Measurements from ENCODE around the gene SLC8A2. TPM values are rescaled to one million over a fixed set of nuclear protein-coding genes. Genes with fewer than 3 reads are reported as not detected.

Gene SLC8A2
- total and polyA plus RNA-seq, 2 of the 8 experiments (the other 6 are each of a cell fraction or from before 2014, with no cell fraction given) = 7.3 to 12.4 TPM

GRCh38 chr19:47435196-47435595 is 36.5 kb downstream of the SLC8A2 start:
- Histone ChIP-seq H2BK120ac (replicated peaks; ENCODE audit: low read depth, low read length) (no peak overlapping the region), H2BK15ac (ENCODE audit: low read length) (no peak overlapping the region), H3K56ac (replicated peaks; ENCODE audit: insufficient read length, low read depth, low read length) (no peak overlapping the region), H3K4me2 (ENCODE audit: insufficient read depth in 1 of 2, low read depth in 2 of 2, low read length in 2 of 2) (no peak overlapping the region), H2AFZ (ENCODE audit: low read length) (no peak overlapping the region), H2BK20ac (ENCODE audit: low read length) (no peak overlapping the region), H3K27me3 (replicated peaks in 1 of 4; ENCODE audit: control insufficient read depth in 3 of 4, extremely low read depth in 1 of 4, insufficient read depth in 3 of 4, low read length in 3 of 4) (peaks cover 0 to 12% (median 8%) of the 10 kb centered on the region in 4 experiments; a peak in 6 of 7 replicates), H3K9me3 (ENCODE audit: insufficient read depth in 2 of 2, low read depth in 1 of 2, low read length in 1 of 2) (no peaks in the 10 kb centered on the region), H3K18ac (ENCODE audit: extremely low read depth, low read length) (no peak overlapping the region), H3K4me1 (replicated peaks in 1 of 4; ENCODE audit: control insufficient read depth in 3 of 4, insufficient read depth in 4 of 4, low read length in 3 of 4) (peaks cover 0 to 5% (median 4%) of the 10 kb centered on the region in 4 experiments; a peak in 4 of 7 replicates), H3K36me3 (ENCODE audit: control insufficient read depth in 2 of 4, insufficient read depth in 4 of 4, low read length in 3 of 4) (no peaks in the 10 kb centered on the region), H3K14ac (ENCODE audit: insufficient read length) (no peak overlapping the region), H2BK12ac (ENCODE audit: low read depth, low read length) (no peak overlapping the region), H4K5ac (ENCODE audit: insufficient read length, low read depth, low read length) (no peak overlapping the region), H3K27ac (ENCODE audit: low read depth, low read length) (no peak overlapping the region), H3K79me1 (ENCODE audit: low read depth, low read length) (no peaks in the 10 kb centered on the region), H2AK5ac (ENCODE audit: low read depth, low read length) (no peak overlapping the region), H3K4ac (replicated peaks; ENCODE audit: insufficient read length, low read depth, low read length) (no peak overlapping the region), H3K23ac (ENCODE audit: insufficient read length) (no peak overlapping the region), H3K9ac (replicated peaks in 1 of 4; ENCODE audit: extremely low read depth in 1 of 4, low read depth in 3 of 4, low read length in 3 of 4) (no peak overlapping the region), H3K23me2 (ENCODE audit: low read depth, low read length) (peaks cover 6% of the 10 kb centered on the region; the same call in 1 of the 2 replicates), H4K91ac (replicated peaks; ENCODE audit: insufficient read length, low read length) (no peak overlapping the region), H3K79me2 (ENCODE audit: control insufficient read depth in 1 of 2, insufficient read depth in 2 of 2, low read length in 2 of 2) (no peaks in the 10 kb centered on the region), H4K20me1 (replicated peaks in 1 of 2; ENCODE audit: control insufficient read depth in 1 of 2, insufficient read depth in 2 of 2, low read length in 2 of 2) (peaks cover 0 to 6% of the 10 kb centered on the region in 2 experiments), H2BK5ac (ENCODE audit: low read depth, low read length) (no peak overlapping the region), H3K4me3 (ENCODE audit: extremely low read depth in 1 of 4, insufficient read depth in 2 of 4, low read depth in 3 of 4, low read length in 4 of 4) (no peak overlapping the region), H4K8ac (ENCODE audit: extremely low read depth, insufficient read depth, low read length) (no peak overlapping the region)
- FAIRE-seq (no peak), DNase-seq (ENCODE audit: low read depth in 1 of 2, low spot score in 2 of 2) (no peak)
- POLR2A ChIA-PET (ENCODE audit: partially characterized antibody) = interaction anchor here (0.6 to 1.0 kb wide), 3 partner anchors 36 to 263 kb away, joined by 3 read pairs; no protein-coding TSS in a partner anchor
- CTCF ChIA-PET (ENCODE audit: partially characterized antibody) = interaction anchor here (0.6 to 24.5 kb wide), 11 partner anchors 7 to 426 kb away, joined by 4 to 436 read pairs (median 10); partner anchors contain the start of genes DHX34, EHD2, KPTN and NAPA
- TF ChIP-seq TAF1 (IDR thresholded peaks at IDR 0.05; ENCODE audit: low read depth, low read length) = no peak
- TF ChIP-seq POU5F1 (IDR thresholded peaks at IDR 0.05; ENCODE audit: low read depth, low read length) = no peak
- TF ChIP-seq HDAC6 (IDR thresholded peaks at IDR 0.05; ENCODE audit: low read depth, low read length) = no peak
- no peak for TF ChIP-seq ASH2L (IDR thresholded peaks at IDR 0.05; ENCODE audit: low read length)
- TF ChIP-seq MAX (IDR thresholded peaks at IDR 0.05) = no peak
- TF ChIP-seq KDM5A (IDR thresholded peaks at IDR 0.05; ENCODE audit: low read length) = no peak
- no peak for TF ChIP-seq YY1 (IDR thresholded peaks at IDR 0.05; ENCODE audit: low read depth, low read length)
- no peak for TF ChIP-seq RFX5 (IDR thresholded peaks at IDR 0.05; ENCODE audit: borderline replicate concordance, low read depth, low read length)
- TF ChIP-seq SIN3A (conservative IDR thresholded peaks at IDR 0.05 in 1 of 2, IDR thresholded peaks at IDR 0.05 in 1 of 2; ENCODE audit: low read depth in 1 of 2, low read length in 2 of 2) = no peak
- no peak for TF ChIP-seq FOSL1 (IDR thresholded peaks at IDR 0.05; ENCODE audit: insufficient read depth, low read depth, low read length)
- no peak for TF ChIP-seq NRF1 (IDR thresholded peaks at IDR 0.05; ENCODE audit: low read depth, low read length)
- WGBS, 2 experiments (ENCODE audit: extremely low coverage in 1 of 2, insufficient coverage in 1 of 2, insufficient read length in 1 of 2, insufficient replicate concordance in 2 of 2, low coverage in 1 of 2, low lambda C conversion rate in 2 of 2, missing lambda C conversion rate in 1 of 2) = 84% methylated on average over 13 of the region's 16 CpGs; no CpG with 5 or more reads in 1 of the 2 experiments
